IMR-90 (cell line): ENCODE measurements around the gene DNPH1. TPM values are rescaled to one million over a fixed set of nuclear protein-coding genes. Genes with fewer than 3 reads are reported as not detected.

ENCODE experiments used
- ATAC-seq: fragments of 200-7000 bp; cut with Tn5 transposase; 2 replicates; pipeline ENCODE4 v1.9.1; 2020; ENCODE audit warnings: low read depth, mild to moderate bottlenecking, moderate library complexity
- BruUV-seq: library from RNA; stranded (reverse); fragments of 400-500 nt; replicated peaks from 2 replicates; lab custom pipeline; 2021; lab: Mats Ljungman, UMichigan
- CTCF ChIA-PET: fragments of 300-600 bp; formaldehyde crosslinking; extraction: SDS; loops from one replicate; lab custom pipeline; 2021; ENCODE audit warnings: antibody characterized with exemption; lab: Yijun Ruan, JAX
- POLR2A ChIA-PET: fragments of 300-600 bp; sonication (Branson Sonifier 250); formaldehyde crosslinking; loops from one replicate; lab custom pipeline; 2022; ENCODE audit warnings: antibody characterized with exemption; ENCODE audit not compliant: unreplicated experiment; lab: Charles Lee
- DNase-seq: peaks from one replicate; pipeline ENCODE4 v3.0.0; 2013
- H2AFZ ChIP-seq: replicated peaks from 2 replicates; pipeline ENCODE3; 2013; ENCODE audit warnings: low read length, mild to moderate bottlenecking; ENCODE audit not compliant: poor library complexity
- H2AK5ac ChIP-seq: 2 replicates; pipeline ENCODE4 v1.6.1; 2013; ENCODE audit warnings: low read depth, low read length, inconsistent platforms
- H2AK9ac ChIP-seq: replicated peaks from 2 replicates; pipeline ENCODE3; 2013; ENCODE audit warnings: mild to moderate bottlenecking, low read depth, low read length, moderate library complexity; ENCODE audit not compliant: poor library complexity
- H2BK120ac ChIP-seq: 2 replicates; pipeline ENCODE4 v1.6.1; 2013; ENCODE audit warnings: low read depth, low read length, inconsistent platforms
- H2BK15ac ChIP-seq: 3 replicates; pipeline ENCODE4 v1.6.1; 2013; ENCODE audit warnings: low read depth, low read length, inconsistent platforms
- H2BK20ac ChIP-seq: 2 replicates; pipeline ENCODE4 v1.6.1; 2013; ENCODE audit warnings: low read depth, mild to moderate bottlenecking, inconsistent platforms, low read length, moderate library complexity
- H2BK5ac ChIP-seq: 2 replicates; pipeline ENCODE4 v1.6.1; 2013; ENCODE audit warnings: mild to moderate bottlenecking, low read depth, low read length, inconsistent platforms; ENCODE audit not compliant: poor library complexity, severe bottlenecking
- H3K14ac ChIP-seq: replicated peaks from 2 replicates; pipeline ENCODE4 v1.6.1; 2013; ENCODE audit warnings: low read depth, low read length, inconsistent platforms
- H3K18ac ChIP-seq: 2 replicates; pipeline ENCODE4 v1.6.1; 2013; ENCODE audit warnings: low read depth, low read length, control low read depth
- H3K23ac ChIP-seq: 2 replicates; pipeline ENCODE4 v1.6.1; 2013; ENCODE audit warnings: low read depth, low read length, inconsistent platforms
- H3K27ac ChIP-seq: 2 replicates; pipeline ENCODE4 v1.5.1; 2013; ENCODE audit warnings: mild to moderate bottlenecking, control low read depth, low read length; ENCODE audit not compliant: insufficient read depth
- H3K27me3 ChIP-seq: 2 replicates; pipeline ENCODE4 v1.6.1; 2013; ENCODE audit warnings: low read length; ENCODE audit not compliant: control insufficient read depth, insufficient read depth
- H3K36me3 ChIP-seq: 2 replicates; pipeline ENCODE4 v1.6.1; 2013; ENCODE audit warnings: low read length, mixed read lengths; ENCODE audit not compliant: control insufficient read depth, insufficient read depth
- H3K4ac ChIP-seq: 2 replicates; pipeline ENCODE4 v1.6.1; 2013; ENCODE audit warnings: low read depth, low read length, inconsistent platforms
- H3K4me1 ChIP-seq: 2 replicates; pipeline ENCODE4 v1.6.1; 2013; ENCODE audit warnings: low read length, mixed read lengths; ENCODE audit not compliant: control insufficient read depth, insufficient read depth
- H3K4me2 ChIP-seq: 2 replicates; pipeline ENCODE4 v1.6.1; 2013; ENCODE audit warnings: low read depth, mild to moderate bottlenecking, control low read depth, low read length, moderate library complexity
- H3K4me3 ChIP-seq: 2 replicates; pipeline ENCODE4 v1.5.1; 2013; ENCODE audit warnings: low read depth, mild to moderate bottlenecking, control low read depth, low read length, moderate library complexity; ENCODE audit not compliant: insufficient read depth
- H3K56ac ChIP-seq: 2 replicates; pipeline ENCODE4 v1.6.1; 2013; ENCODE audit warnings: low read length, inconsistent platforms; ENCODE audit not compliant: insufficient read depth; ENCODE audit errors: extremely low read depth
- H3K79me1 ChIP-seq, 2 experiments: 2 replicates each; pipeline ENCODE4 v1.6.1; 2013; ENCODE audit warnings: low read length in 2 of 2, inconsistent platforms in 1 of 2, low read depth in 1 of 2
- H3K9ac ChIP-seq: 2 replicates; pipeline ENCODE4 v1.6.1; 2013; ENCODE audit warnings: low read depth, low read length, control low read depth
- H3K9me1 ChIP-seq: 2 replicates; pipeline ENCODE4 v1.6.1; 2013; ENCODE audit warnings: low read length, inconsistent platforms; ENCODE audit not compliant: insufficient read depth
- H3K9me3 ChIP-seq: 2 replicates; pipeline ENCODE4 v1.6.1; 2013; ENCODE audit warnings: low read length; ENCODE audit not compliant: control insufficient read depth, insufficient read depth
- H4K20me1 ChIP-seq: 2 replicates; pipeline ENCODE4 v1.6.1; 2013; ENCODE audit warnings: low read length, inconsistent platforms; ENCODE audit not compliant: insufficient read depth
- H4K5ac ChIP-seq: 2 replicates; pipeline ENCODE4 v1.6.1; 2013; ENCODE audit warnings: mild to moderate bottlenecking, low read depth, low read length, control low read depth
- H4K8ac ChIP-seq, 2 experiments: 2 replicates each; pipeline ENCODE4 v1.6.1; 2013; ENCODE audit warnings: low read depth in 2 of 2, low read length in 2 of 2, control low read depth in 1 of 2, inconsistent platforms in 1 of 2
- H4K91ac ChIP-seq: 2 replicates; pipeline ENCODE4 v1.6.1; 2013; ENCODE audit warnings: low read depth, low read length, inconsistent platforms; ENCODE audit not compliant: insufficient read depth
- BHLHE40 ChIP-seq: fragments of 150-350 bp; IDR thresholded peaks from 2 replicates; pipeline ENCODE4 v1.6.1; 2016; ENCODE audit warnings: mild to moderate bottlenecking, low read depth, low read length
- CEBPB ChIP-seq: IDR thresholded peaks from 2 replicates; pipeline ENCODE4 v1.6.1; 2012; ENCODE audit warnings: low read depth, low read length, improper control_type of control experiment
- CHD1 ChIP-seq: IDR thresholded peaks from 2 replicates; pipeline ENCODE4 v1.6.1; 2012; ENCODE audit warnings: low read depth, low read length, improper control_type of control experiment
- CTCF ChIP-seq: conservative IDR thresholded peaks from 2 replicates; pipeline ENCODE4 v1.5.1; 2012; ENCODE audit warnings: mild to moderate bottlenecking, low read depth, low read length, improper control_type of control experiment
- ELK1 ChIP-seq: fragments of 150-350 bp; IDR thresholded peaks from 2 replicates; pipeline ENCODE4 v1.6.1; 2016; ENCODE audit warnings: low read depth, mild to moderate bottlenecking, low read length, moderate library complexity, borderline replicate concordance
- FOS ChIP-seq: fragments of 150-350 bp; IDR thresholded peaks from 2 replicates; pipeline ENCODE4 v1.6.1; 2016; ENCODE audit warnings: low read depth, low read length
- MAFK ChIP-seq: IDR thresholded peaks from 2 replicates; pipeline ENCODE4 v1.6.1; 2012; ENCODE audit warnings: low read depth, low read length, improper control_type of control experiment
- MAZ ChIP-seq: IDR thresholded peaks from 2 replicates; pipeline ENCODE4 v1.6.1; 2012; ENCODE audit warnings: low read depth, mild to moderate bottlenecking, low read length, improper control_type of control experiment, moderate library complexity, borderline replicate concordance
- MXI1 ChIP-seq: IDR thresholded peaks from 2 replicates; pipeline ENCODE4 v1.6.1; 2012; ENCODE audit warnings: low read depth, mild to moderate bottlenecking, low read length, moderate library complexity, borderline replicate concordance
- NFE2L2 ChIP-seq: fragments of 150-350 bp; IDR thresholded peaks from 2 replicates; pipeline ENCODE4 v1.6.1; 2016; ENCODE audit warnings: low read depth, mild to moderate bottlenecking, low read length
- POLR2A ChIP-seq: IDR thresholded peaks from 2 replicates; pipeline ENCODE4 v1.6.1; 2012; ENCODE audit warnings: mild to moderate bottlenecking, low read depth, low read length
- RAD21 ChIP-seq: IDR thresholded peaks from 2 replicates; pipeline ENCODE4 v1.6.1; 2012; ENCODE audit warnings: low read length, improper control_type of control experiment
- RCOR1 ChIP-seq: IDR thresholded peaks from 2 replicates; pipeline ENCODE4 v1.6.1; 2012; ENCODE audit warnings: mild to moderate bottlenecking, low read length, improper control_type of control experiment; ENCODE audit not compliant: insufficient replicate concordance
- RFX5 ChIP-seq: IDR thresholded peaks from 2 replicates; pipeline ENCODE4 v1.8.0; 2012; ENCODE audit warnings: low read depth, mild to moderate bottlenecking, low read length, moderate library complexity
- SMC3 ChIP-seq: fragments of 150-350 bp; IDR thresholded peaks from 2 replicates; pipeline ENCODE4 v1.6.1; 2016; ENCODE audit warnings: low read depth, mild to moderate bottlenecking, antibody characterized with exemption, low read length, moderate library complexity
- USF2 ChIP-seq: fragments of 150-350 bp; IDR thresholded peaks from 2 replicates; pipeline ENCODE4 v1.6.1; 2017; ENCODE audit warnings: mild to moderate bottlenecking, antibody characterized with exemption, low read length, low read depth
- WGBS, 2 experiments: methylation state at CpG; one replicate each; pipeline versions ENCODE4 v1.1.5 to v1.1.7; 2013; ENCODE audit warnings: missing lambda C conversion rate in 2 of 2; ENCODE audit not compliant: insufficient read length in 1 of 2; ENCODE audit errors: extremely low coverage in 2 of 2; 5-methylcytosine and 5-hydroxymethylcytosine counted together
- dilution Hi-C: fragments of 300-500 bp; cut with HindIII; formaldehyde crosslinking; loops from one replicate; pipeline ENCODE4 v1.14.3; 2018; ENCODE audit warnings: low sequenced_read_pairs; ENCODE audit not compliant: unreplicated experiment
- in situ Hi-C: fragments of 300-500 bp; cut with MboI; formaldehyde crosslinking; loops from 3 replicates; pipeline ENCODE4 v1.14.3; 2019; ENCODE audit warnings: low sequenced_read_pairs, inconsistent platforms, mixed read lengths
- intact Hi-C: fragments of 100-400 bp; cut with micrococcal nuclease; formaldehyde crosslinking; loops from 2 replicates; pipeline ENCODE4 v1.10.0; 2022
- polyA plus RNA-seq, 3 experiments: library from polyadenylated mRNA; depleted of rRNA; stranded (reverse); fragments of >200 nt; gene quantifications; 2 replicates each; pipeline ENCODE4 v1.2.3, GENCODE V29; 2012; ENCODE audit warnings: low replicate concordance in 1 of 3
- total RNA-seq: library from RNA; depleted of rRNA; stranded (reverse); fragments of >200 nt; gene quantifications from 2 replicates; pipeline ENCODE4 v1.2.3, GENCODE V29; 2012

Gene DNPH1
- total and polyA plus RNA-seq, 2 of the 4 experiments (the other 2 are of a cell fraction): 19.0 to 47.8 TPM

- no CpG with 5 or more reads among the region's 15 CpGs for WGBS, 2 experiments
- no peak overlapping the region for H4K91ac ChIP-seq
- CTCF ChIA-PET: no interaction called here
- no peak overlapping the region for H2AFZ ChIP-seq
- dilution Hi-C loops: no loop called here
- H2BK5ac ChIP-seq: no peak overlapping the region
- H3K4me2 ChIP-seq: no peak overlapping the region
- H3K4me3 ChIP-seq: no peak overlapping the region
- H3K9me1 ChIP-seq: no peaks in the 10 kb centered on the region
- DNase-seq (peak; percentile 41), ATAC-seq (peak; percentile 73)
- intact Hi-C loops: no loop called here
- H3K4ac ChIP-seq: no peak overlapping the region
- H2BK15ac ChIP-seq: no peak overlapping the region
- H2BK20ac ChIP-seq: no peak overlapping the region
- H3K9me3 ChIP-seq: no peaks in the 10 kb centered on the region
- no peak overlapping the region for H2AK5ac ChIP-seq
- H3K4me1 ChIP-seq: no peaks in the 10 kb centered on the region; the same call in 1 of the 2 replicates
- H4K5ac ChIP-seq: no peak overlapping the region
- no peak overlapping the region for H3K18ac ChIP-seq
- TF ChIP-seq MXI1 (no peak), SMC3 (no peak), RFX5 (no peak), MAFK (no peak), CTCF (no peak), BHLHE40 (no peak), NFE2L2 (no peak), CHD1 (no peak), POLR2A (no peak), MAZ (no peak), FOS (no peak), USF2 (no peak), ELK1 (no peak), RCOR1 (no peak), CEBPB (no peak), RAD21 (no peak)
- H2BK120ac ChIP-seq: no peak overlapping the region
- H4K20me1 ChIP-seq: no peaks in the 10 kb centered on the region
- in situ Hi-C loops: no loop called here
- H3K56ac ChIP-seq: no peak overlapping the region
- H3K23ac ChIP-seq: no peak overlapping the region
- no peak overlapping the region for H3K9ac ChIP-seq
- no peaks in the 10 kb centered on the region for H3K36me3 ChIP-seq
- H3K27ac ChIP-seq: no peak overlapping the region
- H3K79me1 ChIP-seq: no peaks in the 10 kb centered on the region
- no peak overlapping the region for H3K14ac ChIP-seq
- H3K27me3 ChIP-seq: peaks cover 62% of the 10 kb centered on the region
- no TSS peak for BruUV-seq
- no peak overlapping the region for H4K8ac ChIP-seq
- no peak overlapping the region for H2AK9ac ChIP-seq
- POLR2A ChIA-PET: no interaction called here
These were observed 25.0 kb upstream of the DNPH1 start for GRCh38 chr6:43254138-43254817.
